NCI-H2081 treated with DMSO at 0.1 percent for 48 hours (cell line): ENCODE measurements around the gene RFC1.
A peak's percentile ranks its signal among the peaks of the same experiment; 100 is the strongest.
"Not testable (repeated sequence)": the region's sequence is repeated elsewhere in the genome, so short reads cannot be mapped to it uniquely, and the experiment has no call there.

Source experiments
- DNase-seq: peaks from one replicate; lab custom pipeline; 2025; lab: John Stamatoyannopoulos, UW

Gene RFC1

GRCh38 chr4:39354254-39354552 is 12.0 kb downstream of the RFC1 start:
- no peak for DNase-seq

- no peak for DNase-seq
These were observed 12.5 kb downstream of the RFC1 start for GRCh38 chr4:39353478-39354253.

- DNase-seq, result not testable (repeated sequence)
These were observed 13.0 kb downstream of the RFC1 start for GRCh38 chr4:39353149-39353477.

- no peak for DNase-seq
These were observed 16.8 kb downstream of the RFC1 start for GRCh38 chr4:39349326-39349725.

GRCh38 chr4:39348371-39349315 is 17.5 kb downstream of the RFC1 start:
- no peak for DNase-seq

- no peak for DNase-seq
These were observed 19.2 kb downstream of the RFC1 start for GRCh38 chr4:39346856-39347519.

- no peak for DNase-seq
These were observed 23.4 kb downstream of the RFC1 start for GRCh38 chr4:39342731-39343130.

GRCh38 chr4:39341075-39341725 is 25.0 kb downstream of the RFC1 start:
- DNase-seq, result no peak

GRCh38 chr4:39339968-39340367 is 26.2 kb downstream of the RFC1 start:
- DNase-seq, result no peak

- no peak for DNase-seq
These were observed 28.3 kb downstream of the RFC1 start for GRCh38 chr4:39337841-39338240.

- no peak for DNase-seq
These were observed 30.6 kb downstream of the RFC1 start for GRCh38 chr4:39335566-39335965.

- DNase-seq, result no peak
These were observed 35.0 kb downstream of the RFC1 start for GRCh38 chr4:39331191-39331590.

- no peak for DNase-seq
These were observed 35.8 kb downstream of the RFC1 start for GRCh38 chr4:39330353-39330752.

- no peak for DNase-seq
These were observed 39.6 kb downstream of the RFC1 start for GRCh38 chr4:39326468-39326977.

GRCh38 chr4:39324897-39325613 is 41.1 kb downstream of the RFC1 start:
- no peak for DNase-seq

GRCh38 chr4:39324446-39324845 is 41.7 kb downstream of the RFC1 start:
- DNase-seq, result no peak

GRCh38 chr4:39323821-39324220 is 42.3 kb downstream of the RFC1 start:
- no peak for DNase-seq

- DNase-seq, result no peak
These were observed 45.6 kb downstream of the RFC1 start for GRCh38 chr4:39320381-39321115.

GRCh38 chr4:39319676-39320075 is 46.5 kb downstream of the RFC1 start:
- DNase-seq, result no peak

GRCh38 chr4:39312816-39313215 is 53.3 kb downstream of the RFC1 start:
- peak; percentile 50 for DNase-seq

GRCh38 chr4:39308611-39309010 is 57.6 kb downstream of the RFC1 start:
- no peak for DNase-seq
